Stimulated activated naive CD8-positive, alpha-beta T cell treated with anti-CD3 and anti-CD28 coated beads, Interleukin-15, Interleukin-2, amounts not matched to agents 100 ng/mL and 50 ng/mL, for 24 hours (primary cell): Measurements from ENCODE around the gene NPAS3.

Experiments
- H3K27ac Mint-ChIP-seq: one replicate; pipeline ENCODE4 v1.8.0; 2021; ENCODE audit warnings: mild to moderate bottlenecking, mixed read lengths
- H3K27me3 Mint-ChIP-seq: one replicate; pipeline ENCODE4 v1.8.0; 2021; ENCODE audit warnings: mixed read lengths
- H3K36me3 Mint-ChIP-seq: one replicate; pipeline ENCODE4 v1.8.0; 2021; ENCODE audit warnings: low read depth, mixed read lengths
- H3K4me1 Mint-ChIP-seq: one replicate; pipeline ENCODE4 v1.8.0; 2021; ENCODE audit warnings: low read depth, mixed read lengths
- H3K4me3 Mint-ChIP-seq: one replicate; pipeline ENCODE4 v1.8.0; 2021; ENCODE audit warnings: mild to moderate bottlenecking, mixed read lengths
- H3K9me3 Mint-ChIP-seq: one replicate; pipeline ENCODE4 v1.8.0; 2021; ENCODE audit warnings: mixed read lengths

NPAS3 gene

DNA sequence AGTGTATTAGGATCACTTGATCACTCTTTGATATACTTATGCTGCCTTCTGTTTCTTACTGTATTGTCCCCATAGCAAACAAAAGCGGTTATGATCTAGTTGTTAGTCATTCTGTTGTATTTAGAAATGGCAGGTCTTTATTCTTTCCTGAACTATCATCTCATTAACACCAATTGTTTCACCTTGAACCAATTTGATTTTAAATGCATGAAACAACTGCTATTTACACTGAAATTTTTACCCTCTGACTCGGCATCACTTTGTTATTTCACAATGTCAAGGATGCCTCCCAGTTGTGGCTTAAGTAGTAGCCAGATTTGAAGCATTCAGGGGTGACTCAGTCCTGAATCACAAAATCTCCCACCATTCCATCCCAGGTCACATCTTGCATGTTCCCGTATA is 708.7 kb downstream of the NPAS3 start:
- Mint-ChIP-seq H3K36me3 (no peaks in the 10 kb centered on the region), H3K27me3 (peaks cover 3% of the 10 kb centered on the region), H3K4me3 (no peak overlapping the region), H3K9me3 (no peaks in the 10 kb centered on the region), H3K4me1 (no peaks in the 10 kb centered on the region), H3K27ac (no peak overlapping the region)

DNA sequence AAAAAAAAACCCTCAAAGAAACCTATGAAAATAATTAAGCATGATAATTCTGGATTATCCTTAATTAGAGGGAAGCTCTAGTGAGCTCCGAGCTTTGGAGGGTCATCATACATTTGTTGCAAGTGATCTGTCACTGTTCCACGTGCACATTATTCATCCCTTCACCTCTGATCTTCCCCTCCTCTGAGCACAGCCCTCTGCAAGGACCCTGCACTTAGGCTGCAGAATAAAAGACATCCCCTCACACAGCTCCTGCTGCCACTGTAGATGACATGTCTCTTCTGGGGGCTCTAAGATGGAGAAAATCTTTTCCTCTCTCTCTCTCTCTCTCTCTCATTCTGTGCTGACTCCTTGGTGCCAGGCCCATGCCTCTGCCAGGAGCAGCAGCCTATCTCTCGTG is 711.8 kb downstream of the NPAS3 start:
- H3K4me1 Mint-ChIP-seq = no peaks in the 10 kb centered on the region
- no peaks in the 10 kb centered on the region for H3K36me3 Mint-ChIP-seq
- H3K27me3 Mint-ChIP-seq = no peaks in the 10 kb centered on the region
- no peaks in the 10 kb centered on the region for H3K9me3 Mint-ChIP-seq
- H3K27ac Mint-ChIP-seq = no peak overlapping the region
- H3K4me3 Mint-ChIP-seq = no peak overlapping the region

DNA sequence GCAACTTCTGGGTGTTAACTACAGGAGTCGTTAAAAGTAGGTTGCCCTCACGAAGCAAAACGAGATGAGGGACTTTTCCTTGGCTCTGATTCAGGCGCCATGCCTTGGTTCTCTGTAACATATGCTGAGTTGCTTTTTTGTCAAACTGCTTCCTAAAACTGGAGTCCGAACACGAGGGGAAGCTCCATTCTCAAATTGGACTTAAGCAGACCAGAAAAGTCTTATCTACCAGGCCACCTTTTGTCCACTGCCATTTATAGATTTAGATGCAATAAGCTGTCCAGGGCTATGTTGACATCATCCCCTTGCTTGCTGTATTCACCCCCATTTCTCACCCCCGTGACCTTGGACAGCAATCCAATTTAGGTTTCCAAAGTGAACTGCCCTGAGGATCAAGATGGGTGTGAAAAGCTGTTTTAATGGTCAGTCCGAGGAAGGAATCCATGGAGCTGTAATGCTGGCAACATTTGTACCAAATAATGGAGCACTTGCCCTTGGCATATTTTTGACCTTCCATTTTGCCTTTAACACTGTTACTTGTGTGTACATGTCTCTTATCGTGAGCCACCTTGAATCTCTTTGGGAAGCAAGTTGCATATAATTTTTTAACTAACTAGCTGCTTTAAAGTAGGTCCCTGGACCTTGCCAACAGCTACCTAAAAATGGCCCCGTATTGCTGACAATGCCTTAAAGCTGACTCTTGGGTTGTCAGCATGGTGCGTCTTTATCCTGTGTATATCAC is 714.1 kb downstream of the NPAS3 start:
- H3K9me3 Mint-ChIP-seq = no peaks in the 10 kb centered on the region
- H3K27me3 Mint-ChIP-seq = no peaks in the 10 kb centered on the region
- no peaks in the 10 kb centered on the region for H3K4me1 Mint-ChIP-seq
- H3K4me3 Mint-ChIP-seq = no peak overlapping the region
- no peak overlapping the region for H3K27ac Mint-ChIP-seq
- no peaks in the 10 kb centered on the region for H3K36me3 Mint-ChIP-seq

DNA sequence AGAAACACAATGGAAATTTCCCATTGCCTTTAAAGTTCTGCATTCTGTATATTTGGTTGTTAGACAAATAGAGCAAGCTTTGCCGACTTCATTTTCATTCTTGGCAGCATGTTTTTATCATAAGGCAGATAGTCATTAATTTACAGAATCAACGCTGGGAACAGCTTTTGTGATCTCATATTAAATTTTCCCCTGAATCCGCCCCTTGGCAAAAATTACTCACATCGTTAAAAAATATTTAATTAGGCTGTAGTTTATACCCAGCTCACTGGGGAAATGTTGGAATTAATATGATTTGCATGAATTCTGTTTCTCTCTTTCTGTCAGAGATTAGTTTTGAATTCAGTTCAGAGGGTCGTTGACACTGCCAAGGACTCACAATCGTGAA is 714.6 kb downstream of the NPAS3 start:
- Mint-ChIP-seq H3K36me3 (no peaks in the 10 kb centered on the region), H3K9me3 (no peaks in the 10 kb centered on the region), H3K4me1 (no peaks in the 10 kb centered on the region), H3K27ac (no peak overlapping the region), H3K4me3 (no peak overlapping the region), H3K27me3 (no peaks in the 10 kb centered on the region)

DNA sequence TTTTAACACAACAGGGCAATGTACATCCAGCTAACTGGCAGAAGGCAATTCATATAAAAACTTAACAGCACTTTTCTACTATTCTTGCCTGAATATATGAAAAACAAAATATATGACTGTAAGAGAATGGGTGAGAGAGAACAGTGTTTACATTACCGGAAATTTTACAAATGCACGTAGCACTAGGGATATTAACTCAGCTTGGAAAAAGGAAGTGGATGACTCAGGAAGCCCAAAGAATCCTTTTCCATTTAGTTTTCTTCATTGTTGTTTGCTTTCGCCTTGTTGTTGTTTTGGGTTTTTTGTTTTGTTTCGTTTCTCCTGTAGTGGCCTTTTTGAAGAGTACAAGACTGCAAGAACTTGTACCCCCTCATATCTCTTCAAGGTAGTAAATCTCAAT is 716.7 kb downstream of the NPAS3 start:
- no peaks in the 10 kb centered on the region for H3K27me3 Mint-ChIP-seq
- no peaks in the 10 kb centered on the region for H3K4me1 Mint-ChIP-seq
- H3K36me3 Mint-ChIP-seq = no peaks in the 10 kb centered on the region
- no peak overlapping the region for H3K4me3 Mint-ChIP-seq
- H3K27ac Mint-ChIP-seq = no peak overlapping the region
- H3K9me3 Mint-ChIP-seq = no peaks in the 10 kb centered on the region

DNA sequence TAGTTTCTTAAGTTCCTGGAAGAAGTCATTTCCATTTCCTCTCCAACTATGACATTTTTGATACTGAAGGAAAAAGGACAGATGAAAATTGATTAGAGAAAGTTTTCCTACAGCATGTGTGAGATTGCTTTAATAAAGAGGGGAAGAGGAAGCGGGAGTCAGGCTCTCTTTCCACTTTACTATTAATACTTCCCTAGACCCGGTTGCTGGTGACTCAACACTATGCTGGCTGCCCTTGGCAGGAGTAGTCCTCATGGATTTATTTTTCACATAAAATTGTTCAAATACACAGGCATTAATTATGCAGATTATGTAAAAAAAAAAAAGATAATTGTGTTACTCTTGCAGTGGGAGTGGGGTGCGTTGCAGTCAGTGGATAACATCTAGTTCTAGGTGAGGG is 718.8 kb downstream of the NPAS3 start:
- H3K4me3 Mint-ChIP-seq = no peak overlapping the region
- no peaks in the 10 kb centered on the region for H3K27me3 Mint-ChIP-seq
- no peaks in the 10 kb centered on the region for H3K9me3 Mint-ChIP-seq
- no peaks in the 10 kb centered on the region for H3K36me3 Mint-ChIP-seq
- H3K27ac Mint-ChIP-seq = no peak overlapping the region
- no peaks in the 10 kb centered on the region for H3K4me1 Mint-ChIP-seq

DNA sequence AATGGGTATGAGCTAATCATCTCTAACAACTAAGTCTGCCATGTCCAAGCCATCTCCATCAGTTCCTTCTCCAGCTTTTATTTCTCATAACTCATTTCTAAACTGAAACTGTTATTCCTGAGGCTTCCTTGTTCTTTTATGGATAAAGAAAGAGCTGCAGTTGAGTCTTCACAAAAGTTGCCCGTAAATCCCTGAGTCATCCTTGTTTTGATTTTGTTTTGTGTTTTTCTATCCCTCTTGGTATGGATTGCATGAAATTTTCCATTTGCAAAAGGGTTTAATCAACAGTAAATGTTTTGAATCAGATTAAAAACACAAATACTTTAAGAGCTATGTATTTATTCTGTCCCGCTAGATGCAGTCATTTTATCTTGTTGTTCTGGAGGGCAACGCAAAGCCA is 721.6 kb downstream of the NPAS3 start:
- H3K9me3 Mint-ChIP-seq = no peaks in the 10 kb centered on the region
- H3K4me3 Mint-ChIP-seq = no peak overlapping the region
- no peak overlapping the region for H3K27ac Mint-ChIP-seq
- no peaks in the 10 kb centered on the region for H3K27me3 Mint-ChIP-seq
- H3K4me1 Mint-ChIP-seq = no peaks in the 10 kb centered on the region
- H3K36me3 Mint-ChIP-seq = no peaks in the 10 kb centered on the region

DNA sequence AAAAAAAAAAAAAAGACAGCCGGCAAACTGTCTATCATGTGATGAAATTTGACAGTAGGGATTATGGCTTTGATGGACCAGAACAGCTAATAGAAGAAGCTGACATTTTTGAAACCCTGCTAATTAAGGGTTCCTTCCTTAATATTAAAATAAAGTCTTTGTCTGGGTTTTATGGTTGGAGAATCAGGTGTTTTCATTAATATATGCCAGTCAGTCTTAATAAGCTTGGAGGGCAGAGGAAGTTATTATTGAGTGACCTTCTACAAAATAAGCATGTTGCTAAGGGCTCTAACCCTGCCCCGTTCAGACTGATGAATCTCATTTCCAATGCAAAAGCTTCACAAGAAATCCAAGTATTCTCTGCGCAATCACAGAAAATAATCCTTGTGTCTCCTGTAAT is 722.4 kb downstream of the NPAS3 start:
- H3K36me3 Mint-ChIP-seq = no peaks in the 10 kb centered on the region
- H3K27ac Mint-ChIP-seq = no peak overlapping the region
- H3K4me1 Mint-ChIP-seq = no peaks in the 10 kb centered on the region
- no peak overlapping the region for H3K4me3 Mint-ChIP-seq
- no peaks in the 10 kb centered on the region for H3K27me3 Mint-ChIP-seq
- no peaks in the 10 kb centered on the region for H3K9me3 Mint-ChIP-seq

DNA sequence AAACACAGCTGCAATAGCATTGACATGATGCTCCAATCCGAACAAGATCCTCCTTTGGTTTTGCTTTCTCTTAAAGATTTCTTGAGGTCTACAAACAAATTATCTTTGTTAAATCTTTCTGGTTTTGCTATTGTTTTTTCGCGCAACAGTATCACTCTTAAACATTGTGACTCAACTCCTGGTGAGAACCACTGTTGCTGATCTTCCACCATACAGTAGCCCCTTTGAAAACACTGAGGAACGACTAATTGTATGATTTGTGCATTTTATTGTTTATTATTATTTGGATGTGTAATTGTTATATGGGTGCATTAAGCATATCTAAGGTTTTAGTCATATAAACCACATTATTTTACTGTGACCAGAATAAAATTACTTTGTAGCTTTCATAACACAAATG is 729.4 kb downstream of the NPAS3 start:
- no peaks in the 10 kb centered on the region for H3K9me3 Mint-ChIP-seq
- no peaks in the 10 kb centered on the region for H3K27me3 Mint-ChIP-seq
- no peak overlapping the region for H3K4me3 Mint-ChIP-seq
- no peak overlapping the region for H3K27ac Mint-ChIP-seq
- H3K36me3 Mint-ChIP-seq = no peaks in the 10 kb centered on the region
- H3K4me1 Mint-ChIP-seq = no peaks in the 10 kb centered on the region

DNA sequence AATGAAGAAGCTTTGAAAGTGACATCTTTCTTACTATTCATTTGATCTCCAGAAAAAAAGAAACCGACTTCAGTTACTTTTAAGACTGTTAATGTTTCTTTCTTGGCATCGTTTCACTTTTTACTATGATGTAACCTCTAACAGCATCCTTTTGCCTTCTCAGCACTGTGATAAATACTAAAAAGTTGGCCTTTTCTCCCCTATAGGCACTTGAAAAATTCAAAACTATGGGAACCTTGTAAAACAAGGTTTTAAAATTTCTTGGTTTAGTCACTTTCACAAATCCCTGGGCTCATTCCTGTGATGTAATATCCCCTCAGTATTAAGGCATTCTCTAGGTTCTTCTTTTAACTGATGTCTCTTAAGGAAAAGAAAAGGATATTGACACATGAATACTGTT is 730.4 kb downstream of the NPAS3 start:
- no peaks in the 10 kb centered on the region for H3K4me1 Mint-ChIP-seq
- H3K27ac Mint-ChIP-seq = no peak overlapping the region
- H3K36me3 Mint-ChIP-seq = no peaks in the 10 kb centered on the region
- no peaks in the 10 kb centered on the region for H3K27me3 Mint-ChIP-seq
- no peak overlapping the region for H3K4me3 Mint-ChIP-seq
- no peaks in the 10 kb centered on the region for H3K9me3 Mint-ChIP-seq

DNA sequence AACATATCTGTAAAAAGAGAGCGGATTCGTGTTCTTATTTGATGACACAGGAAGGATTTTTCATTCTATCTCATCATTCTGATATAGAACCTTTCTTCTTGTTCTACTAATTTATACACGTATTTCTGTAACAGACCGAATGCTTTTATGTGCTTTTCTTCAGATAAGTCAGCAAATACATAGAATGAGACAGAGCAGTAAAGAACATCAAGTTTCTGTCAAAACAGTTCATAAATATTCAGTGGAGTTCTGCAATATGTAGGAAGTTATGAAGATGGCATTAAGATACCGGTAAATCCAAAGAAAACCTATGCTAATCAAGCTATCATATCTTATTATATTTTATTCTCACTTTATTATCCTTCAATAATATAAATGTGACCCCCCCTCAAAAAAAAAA is 731.6 kb downstream of the NPAS3 start:
- Mint-ChIP-seq H3K4me3 (no peak overlapping the region), H3K27ac (no peak overlapping the region)

DNA sequence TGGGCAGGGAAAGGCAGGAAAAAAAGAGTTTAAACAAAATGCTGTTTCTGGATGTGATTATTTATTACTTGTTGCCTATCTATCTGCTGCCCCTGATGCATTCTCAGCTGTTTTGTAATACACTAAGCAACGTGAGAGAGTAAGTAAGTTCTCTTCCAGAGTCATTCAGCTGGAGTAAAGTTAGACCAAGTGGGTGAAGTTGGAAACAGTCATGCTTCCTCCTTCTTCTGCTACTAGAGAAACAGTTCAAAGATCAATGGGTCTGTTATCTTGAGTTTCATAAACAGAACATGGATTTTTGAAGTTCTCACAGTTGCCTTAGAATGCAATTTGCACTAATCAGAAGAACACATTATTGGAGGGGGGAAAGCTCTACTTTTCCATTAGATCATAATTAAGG is 732.9 kb downstream of the NPAS3 start:
- H3K36me3 Mint-ChIP-seq = no peaks in the 10 kb centered on the region
- no peak overlapping the region for H3K4me3 Mint-ChIP-seq
- H3K9me3 Mint-ChIP-seq = no peaks in the 10 kb centered on the region
- H3K27me3 Mint-ChIP-seq = peaks cover 6% of the 10 kb centered on the region
- no peaks in the 10 kb centered on the region for H3K4me1 Mint-ChIP-seq
- H3K27ac Mint-ChIP-seq = no peak overlapping the region

More for the DNA sequence above, 731.6 kb downstream of the NPAS3 start:
- no peaks in the 10 kb centered on the region for H3K9me3 Mint-ChIP-seq
- H3K4me1 Mint-ChIP-seq = no peaks in the 10 kb centered on the region
- peaks cover 6% of the 10 kb centered on the region for H3K27me3 Mint-ChIP-seq
- H3K36me3 Mint-ChIP-seq = no peaks in the 10 kb centered on the region

DNA sequence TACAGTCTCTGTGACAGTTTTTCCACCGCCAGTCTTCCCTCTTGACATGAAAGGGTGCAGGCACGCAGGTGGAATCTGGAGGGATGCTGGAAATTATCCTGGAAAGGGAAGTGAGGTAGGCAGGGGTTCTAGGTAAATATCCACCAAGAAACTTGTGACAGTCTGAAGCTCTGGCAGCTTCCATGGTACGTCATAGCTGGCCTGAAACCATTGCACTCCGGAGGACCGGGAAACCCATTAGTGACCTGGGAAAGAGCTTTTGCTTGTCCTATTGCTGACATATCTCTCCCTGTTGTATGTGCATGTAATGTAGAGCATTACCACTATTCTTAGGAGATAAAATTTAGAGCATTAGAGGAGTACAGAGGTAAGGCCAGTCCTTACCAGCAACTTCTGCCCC is 736.2 kb downstream of the NPAS3 start:
- H3K4me1 Mint-ChIP-seq = no peaks in the 10 kb centered on the region
- no peak overlapping the region for H3K4me3 Mint-ChIP-seq
- H3K9me3 Mint-ChIP-seq = no peaks in the 10 kb centered on the region
- H3K27me3 Mint-ChIP-seq = peaks cover 6% of the 10 kb centered on the region
- no peaks in the 10 kb centered on the region for H3K36me3 Mint-ChIP-seq
- no peak overlapping the region for H3K27ac Mint-ChIP-seq

DNA sequence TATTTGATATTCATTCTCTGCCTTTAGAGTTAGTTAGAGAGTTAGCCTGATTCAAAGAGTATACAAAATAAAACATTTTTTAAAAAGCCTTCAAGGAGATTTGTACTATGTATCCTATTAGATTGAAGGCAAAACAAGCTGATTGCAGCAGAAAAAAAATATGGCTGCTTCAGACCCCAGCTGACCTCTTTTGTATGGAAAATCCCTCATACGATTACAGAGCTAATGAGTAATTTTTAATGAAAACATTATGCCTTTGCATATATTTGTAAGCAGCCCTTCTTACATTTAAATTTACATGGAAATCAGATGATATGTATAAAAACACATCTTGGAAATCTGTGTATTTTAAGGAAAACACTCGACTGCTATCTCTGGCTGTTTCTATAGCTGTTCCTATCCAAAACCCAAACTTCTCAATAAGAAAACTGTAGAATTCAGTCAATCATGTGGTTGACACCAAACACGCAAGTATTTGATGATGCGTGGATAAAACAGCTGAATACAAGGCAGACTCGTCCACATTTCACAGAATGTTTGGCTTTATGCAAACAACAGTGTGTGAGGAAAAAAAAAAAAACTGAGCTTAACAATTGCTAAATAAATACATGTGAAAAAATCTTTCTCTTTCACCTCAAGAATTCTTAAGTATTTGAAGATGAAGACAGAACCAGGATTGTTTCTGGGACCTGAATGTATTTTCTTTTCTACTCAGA is 736.9 kb downstream of the NPAS3 start:
- Mint-ChIP-seq H3K4me3 (no peak overlapping the region), H3K27ac (no peak overlapping the region), H3K4me1 (no peaks in the 10 kb centered on the region), H3K9me3 (no peaks in the 10 kb centered on the region), H3K36me3 (no peaks in the 10 kb centered on the region), H3K27me3 (peaks cover 6% of the 10 kb centered on the region)

DNA sequence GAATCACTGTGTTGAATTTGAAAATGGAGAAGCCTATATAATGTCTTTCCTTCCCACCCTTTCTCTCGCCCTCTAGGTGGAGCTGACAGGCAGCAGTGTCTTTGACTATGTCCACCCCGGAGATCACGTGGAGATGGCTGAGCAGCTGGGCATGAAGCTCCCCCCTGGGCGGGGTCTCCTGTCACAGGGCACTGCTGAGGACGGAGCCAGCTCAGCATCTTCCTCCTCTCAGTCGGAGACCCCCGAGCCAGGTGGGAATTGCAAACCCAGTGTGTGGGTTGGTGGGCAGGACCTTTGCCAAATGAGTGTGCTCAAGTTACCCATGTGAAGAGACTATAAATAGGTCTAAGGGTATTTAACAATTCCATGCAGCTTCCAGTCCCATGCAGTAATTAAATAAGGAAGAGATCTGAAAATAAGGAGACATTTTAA is 737.5 kb downstream of the NPAS3 start:
- Mint-ChIP-seq H3K4me3 (no peak overlapping the region), H3K9me3 (no peaks in the 10 kb centered on the region), H3K4me1 (no peaks in the 10 kb centered on the region), H3K27ac (no peak overlapping the region), H3K27me3 (peaks cover 6% of the 10 kb centered on the region), H3K36me3 (no peaks in the 10 kb centered on the region)

DNA sequence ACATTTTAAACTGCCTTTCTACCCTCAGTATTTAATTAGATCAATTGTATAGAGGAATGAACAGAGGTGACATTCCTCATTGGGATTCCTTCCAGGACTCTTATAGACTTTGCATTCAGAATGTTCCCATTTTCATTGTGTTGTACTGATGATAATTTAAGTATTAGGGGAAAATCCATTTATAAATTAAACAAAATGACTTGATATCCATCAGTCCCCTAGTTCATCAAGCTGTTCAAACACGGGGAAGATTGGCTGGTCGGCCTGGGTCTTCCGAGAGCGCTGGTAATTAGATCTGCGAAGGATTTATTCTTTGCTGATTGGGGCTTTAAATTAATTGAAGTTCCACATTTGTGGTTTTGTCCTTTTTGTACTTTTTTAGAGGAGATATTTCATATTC is 738.2 kb downstream of the NPAS3 start:
- Mint-ChIP-seq H3K4me3 (no peak overlapping the region), H3K27me3 (peaks cover 6% of the 10 kb centered on the region), H3K27ac (no peak overlapping the region), H3K36me3 (no peaks in the 10 kb centered on the region), H3K9me3 (no peaks in the 10 kb centered on the region), H3K4me1 (no peaks in the 10 kb centered on the region)
